ENCODE measurements around the gene BRD1.

DNA sequence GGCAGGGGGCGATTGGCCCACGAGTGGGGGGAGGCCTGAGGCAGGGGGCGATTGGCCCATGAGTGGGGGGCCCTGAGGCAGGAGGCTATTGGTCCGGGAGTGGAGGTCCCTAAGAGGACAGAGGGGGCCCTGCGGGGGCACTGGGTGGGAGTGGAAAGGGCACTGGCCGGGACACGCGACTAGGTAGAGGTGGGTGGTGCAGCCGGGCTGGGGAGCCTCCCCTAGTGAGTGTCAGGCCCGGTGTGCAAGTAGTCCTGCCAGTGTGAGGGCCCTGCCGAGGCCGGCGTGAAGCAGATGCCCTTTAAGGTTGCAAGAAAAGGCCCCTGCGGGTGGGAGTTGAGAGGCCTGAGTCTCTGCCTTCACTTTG is 909 bp upstream of the BRD1 start:
- TF ChIP-seq POLR2AphosphoS5 (IDR thresholded peaks at IDR 0.05; ENCODE audit: low read depth, low read length) (no peak), TAF1 (IDR thresholded peaks at IDR 0.05; ENCODE audit: borderline replicate concordance, low read depth, low read length) (no peak), POLR2A (IDR thresholded peaks at IDR 0.05; ENCODE audit: low read depth, low read length) (no peak)

All from GM12892 (cell line).